CD4-positive, alpha-beta T cell treated with Interleukin-6 for 4 hours (primary cell): Measurements from ENCODE around the gene NUDCD3.

Experiments
- DNase-seq: peaks from one replicate; pipeline ENCODE4 v3.0.0-alpha.2; 2020; ENCODE audit warnings: mixed read lengths

The NUDCD3 gene

DNA sequence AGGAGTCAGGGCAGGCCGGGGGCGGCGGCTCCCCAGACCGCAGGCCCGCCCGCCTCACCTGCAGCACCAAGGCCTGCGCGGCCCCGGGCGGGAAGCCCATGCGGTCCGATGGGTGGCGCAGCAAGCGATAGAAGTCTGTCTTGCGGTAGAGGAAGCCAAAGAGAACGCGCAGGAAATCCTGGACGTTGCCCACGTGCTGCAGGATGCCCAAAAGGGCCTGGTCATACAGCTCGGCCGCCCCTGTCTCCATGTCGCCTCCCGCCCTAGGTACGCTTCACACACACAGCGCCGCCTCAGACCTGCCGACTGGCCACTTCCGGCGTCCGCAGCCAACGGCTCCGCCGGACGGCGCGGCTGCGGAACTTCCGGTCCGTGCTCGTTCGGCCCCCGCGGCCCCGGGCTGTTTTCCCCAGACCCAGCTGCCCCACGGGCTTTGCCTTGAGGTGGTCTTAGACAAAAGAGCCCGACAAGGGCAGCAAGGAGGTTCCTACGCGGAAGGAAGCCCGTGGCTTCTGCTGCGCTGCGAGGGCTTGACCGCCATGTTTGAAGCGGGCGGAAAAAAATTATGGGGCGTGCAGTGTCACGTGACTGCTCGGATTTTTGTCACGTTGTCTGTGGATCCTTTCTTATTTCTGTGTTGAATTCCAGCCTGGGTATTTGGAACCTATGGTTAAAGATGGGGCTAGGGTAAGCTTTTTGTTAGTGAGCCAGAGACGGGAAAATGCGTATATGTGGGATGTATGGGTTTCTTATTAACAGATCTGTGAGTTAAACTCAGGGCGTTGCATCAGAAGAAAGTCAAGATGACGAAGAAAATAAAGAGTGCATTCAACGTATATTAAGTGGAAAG is at the start of gene NUDCD3:
NUDCD3 (minus strand) TSS at position 308 of the 850 bp plus-strand sequence; CDS start at position 250, 58 bp downstream.
- peak; percentile 84 for DNase-seq

DNA sequence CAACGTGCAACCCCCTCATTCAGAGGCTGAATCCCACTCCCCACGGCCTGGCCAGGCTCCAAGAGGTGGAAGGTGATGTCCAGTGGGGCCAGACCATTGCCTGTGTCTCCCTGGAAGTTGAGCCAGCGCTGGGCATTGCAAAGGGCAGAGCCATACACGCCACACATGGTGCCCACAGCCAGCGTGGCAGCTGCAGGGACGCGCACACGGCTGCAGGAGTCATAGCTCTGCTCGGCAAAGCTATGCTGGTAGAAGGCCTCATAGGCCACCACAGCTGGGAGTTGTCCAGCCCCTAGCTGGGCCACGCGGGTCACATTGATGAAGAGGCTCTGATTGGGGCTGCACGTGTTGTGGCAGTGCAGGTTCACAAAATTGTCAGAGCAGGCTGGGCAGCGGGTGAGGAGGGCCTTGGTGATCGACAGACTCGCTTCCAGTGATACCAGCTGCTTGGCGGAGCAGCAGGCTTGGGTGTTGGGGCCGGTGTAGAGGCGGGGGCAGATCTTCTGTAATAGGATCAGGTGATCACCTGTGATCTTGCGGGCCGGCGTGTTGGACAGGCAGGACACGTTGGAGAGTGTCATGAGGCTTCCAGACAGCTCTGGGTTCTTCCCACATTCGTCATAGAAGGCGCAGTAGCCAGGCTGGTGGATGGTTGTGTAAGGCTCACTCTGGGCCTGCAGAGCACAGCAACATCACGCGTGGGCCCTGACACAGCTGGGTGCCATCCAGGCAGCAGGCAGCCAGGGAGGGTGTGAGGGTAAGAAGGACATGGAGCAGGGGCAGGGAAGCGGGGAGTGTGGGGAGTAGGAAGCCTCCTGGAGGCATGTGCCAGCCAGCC is 49.4 kb upstream of the NUDCD3 start:
- no peak for DNase-seq

DNA sequence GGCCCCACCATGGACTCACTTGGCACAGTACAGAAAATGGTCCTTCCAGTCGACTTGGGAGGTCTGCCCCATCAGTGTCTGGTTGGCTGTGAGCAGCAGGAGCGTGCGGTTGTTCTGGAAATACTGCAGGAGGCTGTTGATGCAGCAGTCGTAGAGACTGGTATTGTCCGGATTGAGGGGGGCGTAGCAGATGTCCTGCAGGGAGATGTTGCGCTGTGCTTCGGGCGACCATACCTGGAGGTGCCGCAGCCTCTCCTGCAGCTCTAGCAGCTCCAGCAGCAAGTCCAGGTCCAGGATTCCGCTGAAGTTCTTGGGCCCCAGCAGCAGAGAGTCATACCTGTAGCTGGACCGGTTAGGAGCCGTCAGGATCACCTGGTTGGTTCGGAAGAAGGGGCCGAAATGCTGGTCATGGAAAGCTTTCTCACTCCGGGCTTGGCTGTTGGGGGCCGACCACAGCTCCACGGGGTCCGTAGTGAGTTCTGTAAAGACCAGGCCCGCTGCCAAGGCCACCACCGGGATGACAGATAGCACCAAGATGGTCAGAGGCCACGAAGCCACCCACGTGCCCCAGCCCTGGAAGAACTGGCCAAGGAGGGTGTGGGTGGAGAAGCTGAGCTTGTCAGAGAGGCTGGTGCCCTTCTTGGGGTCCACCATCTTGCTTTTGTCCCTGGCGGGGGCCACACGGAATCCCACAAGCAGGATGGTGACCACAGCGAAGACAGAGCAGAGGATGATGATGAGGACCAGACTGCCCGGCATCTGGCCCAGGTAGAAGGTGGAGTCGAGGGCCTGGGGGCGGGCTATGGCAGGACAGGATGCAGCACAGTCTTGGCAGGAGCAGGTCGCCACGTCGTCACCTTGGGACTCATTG is 48.6 kb upstream of the NUDCD3 start:
- DNase-seq: no peak

DNA sequence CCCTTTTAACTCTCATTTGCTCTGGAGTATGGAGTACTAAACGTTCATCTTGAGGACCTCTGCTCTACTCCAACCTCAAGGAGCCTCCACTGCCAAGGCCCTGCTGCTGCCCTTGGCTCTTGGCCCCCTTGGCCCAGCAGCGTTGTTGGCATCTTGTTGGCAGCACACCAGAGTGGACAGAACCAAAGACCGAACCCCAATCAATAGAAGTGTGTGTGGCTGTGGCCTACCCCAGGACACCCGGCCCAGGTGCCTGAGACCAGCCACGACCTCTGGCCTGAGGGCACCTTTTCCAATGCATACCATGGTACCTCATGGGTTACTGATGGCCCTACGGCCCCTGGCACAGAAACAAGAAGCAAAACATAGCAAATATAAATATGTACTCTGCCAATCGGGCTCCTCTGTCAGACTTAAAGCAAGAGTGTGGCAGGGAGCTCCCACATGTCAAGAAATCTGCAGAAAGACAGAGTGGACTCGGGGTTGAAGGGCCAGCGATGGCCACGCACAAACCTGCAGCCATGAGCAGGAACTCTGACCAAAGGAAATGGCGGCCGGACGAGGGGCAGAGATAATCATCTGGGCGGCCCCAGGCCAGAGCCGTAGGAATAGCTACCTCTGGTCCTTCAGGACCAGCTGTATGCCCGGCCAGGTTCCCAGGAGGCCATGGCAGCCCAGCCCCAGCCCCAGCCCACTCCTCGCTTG is 47.8 kb upstream of the NUDCD3 start:
- DNase-seq: no peak

DNA sequence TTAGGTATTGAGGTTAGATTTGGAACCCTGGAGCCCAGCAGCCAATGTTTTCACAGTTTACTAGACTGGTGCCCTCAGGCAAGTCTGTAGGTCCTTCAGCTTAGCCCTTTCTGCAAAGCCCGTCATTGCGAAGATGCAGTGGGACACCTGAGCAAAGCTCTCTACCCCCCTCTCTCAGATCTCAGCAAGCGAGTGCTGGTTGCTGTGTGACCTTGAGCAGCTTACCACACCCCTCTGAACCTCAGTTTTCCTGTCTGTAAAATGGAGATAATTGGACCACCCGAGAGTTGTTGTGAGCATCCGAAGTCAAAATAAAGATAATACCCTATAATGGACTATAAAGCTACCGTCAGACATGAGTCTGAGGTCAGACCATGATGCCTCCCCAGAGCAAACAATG is 47.0 kb upstream of the NUDCD3 start:
- DNase-seq: no peak

DNA sequence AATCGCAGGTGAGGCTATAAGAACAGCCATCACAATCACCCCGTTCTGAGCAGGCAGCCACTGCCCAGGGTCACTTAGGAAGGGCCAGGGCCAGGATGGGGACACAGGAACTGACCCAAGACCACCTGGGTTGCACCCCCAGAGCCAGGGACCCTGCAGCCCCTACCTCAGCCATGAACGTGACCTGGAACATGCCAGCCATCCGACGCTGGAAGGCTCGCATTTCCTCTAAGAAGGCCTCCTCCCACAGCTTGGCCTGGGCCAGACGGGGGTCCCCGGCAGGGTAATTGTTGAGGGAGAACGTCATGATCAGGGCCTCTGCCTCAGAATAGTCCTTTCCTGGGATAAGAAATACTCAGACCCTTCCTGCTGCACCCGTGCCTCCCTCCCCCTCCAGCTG is 45.6 kb upstream of the NUDCD3 start:
- DNase-seq: no peak

DNA sequence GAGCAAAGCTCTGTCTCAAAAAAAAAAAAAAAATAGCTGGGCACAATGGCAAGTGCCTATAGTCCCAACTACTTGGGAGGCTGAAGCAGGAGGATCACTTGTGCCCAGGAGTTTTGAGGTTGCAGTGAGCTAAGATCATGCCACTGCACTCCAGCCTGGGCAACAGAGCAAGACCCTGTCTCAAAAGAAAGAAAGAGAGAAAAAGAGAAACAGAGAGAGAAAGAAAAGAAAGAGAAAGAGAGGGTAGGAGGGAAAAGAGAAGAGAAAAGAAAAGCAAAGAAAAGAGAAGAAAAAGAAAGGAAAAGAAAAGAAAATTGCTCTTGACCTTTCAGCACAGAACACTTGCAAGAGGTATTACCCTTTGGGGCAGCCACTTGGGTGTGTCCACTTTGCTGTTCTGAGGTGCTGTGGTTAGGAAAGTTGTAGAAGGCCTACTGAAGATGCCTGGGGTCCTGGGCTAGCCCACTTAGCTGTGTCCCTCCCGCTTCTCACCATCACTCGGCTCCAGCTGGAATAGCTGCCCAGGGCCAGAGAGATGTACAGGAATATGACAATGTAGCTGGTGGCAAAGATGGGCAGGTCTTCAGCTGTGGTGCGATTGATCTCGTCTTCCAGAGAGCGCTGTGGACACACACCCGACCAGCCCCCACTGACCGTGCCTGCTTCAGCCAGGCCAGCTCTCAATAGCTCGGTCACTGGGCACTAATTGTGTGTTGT is 45.0 kb upstream of the NUDCD3 start:
- no peak for DNase-seq

DNA sequence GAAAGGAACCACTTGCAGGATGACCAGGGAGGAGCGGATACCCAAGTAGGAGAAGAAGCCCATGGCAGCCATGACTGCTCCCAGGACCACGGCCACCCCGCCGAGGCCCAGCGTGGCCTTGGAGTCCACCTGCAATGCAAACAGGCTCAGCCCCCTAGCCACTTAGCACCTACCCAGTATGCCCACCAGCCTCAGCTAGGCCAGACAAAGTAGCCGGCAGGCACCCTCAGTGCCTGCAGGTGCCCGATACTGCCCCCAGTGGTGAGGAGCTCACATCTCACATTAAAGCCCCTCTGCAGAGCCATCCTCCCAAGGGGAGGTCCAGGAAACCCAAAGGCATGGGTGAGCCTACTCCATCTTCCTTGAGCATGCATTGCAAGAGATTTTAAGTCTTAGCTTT is 44.0 kb upstream of the NUDCD3 start:
- peak; percentile 47 for DNase-seq

DNA sequence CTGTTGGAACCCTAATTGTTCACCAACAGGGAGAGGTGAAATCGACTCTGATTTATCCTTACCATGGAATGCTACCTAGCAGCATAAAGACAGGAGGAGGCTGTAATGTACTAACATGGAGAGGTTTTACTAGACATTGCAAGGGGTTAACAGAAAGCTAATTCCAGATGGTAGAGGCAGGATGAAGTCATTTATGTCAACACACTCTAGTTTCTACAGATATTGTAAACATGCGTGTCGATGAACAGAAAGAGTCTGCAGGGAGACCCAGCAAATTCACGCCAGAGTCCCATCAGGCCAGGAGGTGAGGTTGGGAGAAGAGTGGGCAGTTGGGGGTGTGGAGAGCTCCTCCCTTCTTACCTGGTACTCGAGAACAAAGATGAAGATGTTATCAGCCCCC is 43.6 kb upstream of the NUDCD3 start:
- DNase-seq: no peak

DNA sequence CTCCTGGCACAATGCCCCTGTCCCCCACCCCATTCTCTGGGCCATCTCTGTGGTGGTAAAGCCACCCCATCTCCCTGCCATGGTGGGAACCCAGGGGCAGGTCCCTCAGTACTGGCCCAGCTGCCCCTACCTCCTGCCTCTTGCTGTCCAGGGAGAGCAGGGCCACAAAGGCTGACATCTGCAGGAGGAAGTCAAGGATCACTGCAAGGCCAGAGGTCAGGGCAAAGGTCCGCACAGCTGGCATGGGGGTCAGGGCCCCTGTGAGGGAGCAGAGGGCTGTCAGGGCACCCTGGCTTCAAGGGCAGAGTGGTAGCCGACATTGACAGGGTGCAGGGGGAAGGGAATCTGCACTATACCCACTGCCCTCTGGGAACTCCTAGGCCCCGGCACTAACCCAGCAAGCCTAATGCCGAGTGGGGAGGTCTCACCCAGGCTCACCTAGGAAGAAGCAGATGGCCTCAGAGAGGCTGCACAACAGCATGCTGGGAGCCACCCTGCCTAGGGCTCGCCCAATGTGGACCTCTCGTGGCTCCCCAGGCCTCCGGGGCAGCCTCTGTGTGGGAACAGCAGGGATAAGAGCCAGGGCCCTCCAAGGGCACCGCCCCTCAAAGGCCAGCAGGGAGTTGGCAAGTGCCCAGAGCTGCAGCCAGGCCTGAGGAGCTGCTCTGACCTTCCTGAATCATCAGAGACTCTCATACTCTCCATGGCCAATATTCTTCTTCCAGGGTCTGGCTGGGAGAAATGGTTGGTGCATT is 43.0 kb upstream of the NUDCD3 start:
- no peak for DNase-seq

DNA sequence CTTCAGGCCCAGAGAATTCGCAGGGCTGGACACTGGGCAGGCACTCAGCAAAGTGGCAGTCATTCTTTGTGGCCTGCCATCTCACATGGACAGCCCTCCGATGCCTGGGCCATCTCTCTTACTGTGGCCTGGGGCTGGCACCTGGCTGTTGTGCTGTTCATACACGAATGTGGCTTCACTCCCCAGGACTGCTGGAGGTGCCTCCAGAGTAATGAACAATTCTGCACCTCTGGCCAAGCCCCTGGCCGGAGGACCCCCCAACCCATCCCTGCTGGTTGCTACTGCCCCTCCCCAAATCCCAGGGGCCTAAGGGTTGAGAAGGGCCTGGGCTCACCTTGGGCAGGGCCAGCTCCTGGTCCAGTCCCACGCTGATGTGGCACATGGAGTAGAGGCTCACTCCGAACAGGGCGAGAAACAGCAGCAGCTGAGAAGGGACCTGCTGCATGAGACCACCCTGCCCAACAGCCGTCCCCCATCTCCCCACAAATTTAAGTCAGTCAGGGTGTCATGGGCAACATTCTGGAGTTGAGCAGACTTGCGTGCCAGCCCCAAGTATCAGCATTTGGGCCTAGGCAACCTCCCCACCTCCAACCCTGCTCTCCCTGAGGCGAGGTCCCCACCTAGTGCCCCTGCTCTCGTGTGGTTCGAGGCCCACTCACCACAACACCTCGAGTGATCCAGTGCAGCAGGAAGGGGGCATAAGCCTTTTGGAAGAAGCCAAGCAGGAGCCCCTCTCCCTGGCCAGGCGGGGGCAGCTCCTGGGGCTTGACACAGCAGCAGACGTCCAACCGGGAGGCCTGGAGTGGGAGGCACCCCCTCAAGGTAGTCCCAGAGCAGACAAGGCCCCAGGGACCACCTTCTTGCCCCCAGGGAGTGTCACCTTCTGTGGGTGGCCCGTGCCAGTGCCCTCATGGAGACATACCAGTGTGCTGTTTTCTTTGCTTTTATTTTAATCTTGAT is 41.2 kb upstream of the NUDCD3 start:
- no peak for DNase-seq

DNA sequence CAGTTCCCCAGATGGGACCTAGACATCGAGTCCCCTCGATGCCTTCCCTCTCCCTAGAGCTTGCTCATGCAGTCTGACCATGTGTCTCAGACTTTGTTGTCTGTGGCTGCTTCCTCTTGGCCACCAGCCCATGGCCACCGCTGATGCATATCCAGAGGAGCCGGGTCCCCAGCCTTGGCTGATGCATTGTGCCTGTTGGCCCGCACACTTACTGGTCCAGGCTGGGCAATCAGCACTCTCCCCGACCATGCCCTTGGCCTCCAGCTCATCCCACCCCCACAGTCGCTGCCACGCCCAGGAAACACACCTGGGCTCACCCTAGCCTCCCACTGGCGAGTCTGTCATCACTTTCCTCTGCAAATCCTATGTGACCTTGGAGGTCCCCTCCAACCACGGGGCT is 40.5 kb upstream of the NUDCD3 start:
- DNase-seq: no peak

DNA sequence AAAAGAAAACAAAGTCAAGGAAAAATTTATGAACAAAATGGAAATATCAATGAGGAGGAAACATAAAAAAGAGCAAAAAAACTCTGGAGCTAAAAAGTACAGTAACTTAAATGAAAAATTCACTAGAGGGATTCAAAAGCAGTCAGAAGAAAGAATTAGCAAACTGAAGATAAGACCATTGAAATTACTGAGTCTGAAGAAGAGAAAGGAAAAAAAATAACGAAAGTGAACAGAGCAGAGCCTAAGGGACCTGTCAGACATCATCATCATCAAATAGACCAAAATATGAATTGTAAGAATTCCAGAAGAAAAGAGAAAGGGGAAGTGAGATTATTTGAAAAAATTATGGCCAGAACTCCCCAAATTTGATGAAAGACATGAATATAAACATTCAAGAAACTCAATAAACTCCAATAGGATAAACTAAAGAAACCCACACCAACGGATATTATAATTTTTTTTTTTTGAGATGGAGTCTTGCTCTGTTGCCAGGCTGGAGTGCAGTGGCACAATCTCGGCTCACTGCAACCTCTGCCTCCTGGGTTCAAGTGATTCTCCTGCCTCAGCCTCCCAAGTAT is 34.4 kb upstream of the NUDCD3 start:
- DNase-seq: no peak

DNA sequence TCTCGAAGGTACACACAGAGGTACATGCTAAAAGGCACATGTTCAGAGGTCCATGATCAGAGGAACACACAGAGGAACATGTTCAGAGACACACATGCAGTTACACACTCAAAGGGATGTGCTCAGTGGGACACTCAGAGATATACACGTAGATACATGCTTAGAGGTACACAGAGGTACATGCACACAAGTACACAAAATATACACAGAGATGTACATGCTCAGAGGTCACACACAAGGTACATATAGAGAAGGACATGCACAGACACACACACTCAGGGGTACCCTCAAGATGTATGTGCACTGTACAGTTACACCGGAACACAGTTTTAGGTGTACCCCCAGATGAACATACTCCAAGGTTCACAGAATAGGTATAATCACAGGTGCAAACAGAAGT is 31.9 kb upstream of the NUDCD3 start:
- no peak for DNase-seq

DNA sequence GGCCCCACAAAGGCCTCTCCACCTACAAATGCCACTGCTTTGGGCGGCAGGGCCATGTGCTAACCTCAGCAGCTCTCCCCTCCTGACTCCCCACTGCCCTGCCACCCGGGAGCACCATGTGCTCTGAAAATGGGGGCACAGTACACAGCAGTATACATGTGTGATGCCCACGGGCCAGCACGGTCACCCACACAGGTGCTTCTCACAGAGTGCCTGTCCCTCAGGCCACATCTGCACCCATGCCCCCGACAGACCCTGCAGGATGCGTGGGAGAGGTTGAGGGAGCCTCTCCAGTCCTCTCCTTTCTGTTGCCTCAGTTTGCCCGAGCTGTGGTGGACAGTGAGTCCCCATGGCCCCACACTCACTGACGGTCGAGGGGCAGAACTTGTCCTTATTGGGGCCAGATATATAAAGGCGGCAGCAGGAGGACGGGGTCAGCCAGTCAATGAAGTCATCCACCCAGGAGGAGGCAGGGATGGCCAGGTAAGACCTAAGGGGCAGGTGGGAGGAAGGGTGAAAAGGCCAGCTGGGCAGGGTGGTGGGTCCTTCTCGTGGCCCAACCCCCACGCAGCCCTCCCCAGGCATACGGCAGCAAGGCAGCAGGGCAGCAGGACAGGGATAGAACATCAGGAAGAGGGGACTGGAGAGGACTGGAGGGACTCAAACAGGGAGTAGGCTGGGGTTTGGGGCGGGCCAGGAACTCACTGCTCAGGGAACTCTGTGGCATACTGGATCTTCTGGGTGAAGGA is 31.1 kb upstream of the NUDCD3 start:
- DNase-seq: no peak

DNA sequence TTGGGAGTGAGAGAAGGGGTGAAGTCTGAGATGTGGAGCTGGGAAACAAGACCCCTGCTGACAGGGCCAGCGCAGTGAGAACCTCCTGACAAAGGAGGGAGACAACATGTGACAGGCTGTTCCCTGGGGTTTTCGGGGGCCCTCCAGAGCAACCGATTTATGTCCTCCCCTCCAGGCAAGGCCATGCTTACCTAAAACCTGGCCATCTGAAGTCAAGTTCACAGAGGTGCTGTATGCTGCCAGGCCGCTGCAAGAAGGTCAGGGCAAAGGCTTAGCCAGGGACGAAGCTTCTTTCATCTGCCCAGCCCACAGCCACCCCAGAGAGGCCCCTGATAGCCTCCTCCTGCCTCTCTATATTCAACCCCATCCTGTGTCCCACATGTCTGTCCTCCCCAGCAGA is 30.1 kb upstream of the NUDCD3 start:
- DNase-seq: no peak

DNA sequence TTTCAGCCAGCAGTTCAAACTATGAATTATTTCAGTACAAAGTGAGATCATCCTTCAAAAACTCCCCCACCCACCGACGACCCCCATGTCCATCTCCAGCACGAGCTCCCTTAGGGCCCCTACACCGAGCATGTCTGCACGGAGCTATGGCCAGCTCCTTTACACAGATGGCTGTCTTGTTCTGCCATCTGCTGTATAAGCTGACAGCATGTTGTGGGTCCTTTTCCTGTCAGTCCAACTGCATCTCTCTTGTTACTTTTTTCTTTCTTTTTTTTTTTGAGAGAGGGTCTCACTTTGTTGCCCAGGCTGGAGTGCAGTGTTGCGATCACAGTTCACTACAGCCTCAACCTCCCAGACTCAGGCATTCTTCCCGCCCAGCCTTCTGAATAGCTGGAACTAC is 29.1 kb upstream of the NUDCD3 start:
- no peak for DNase-seq

DNA sequence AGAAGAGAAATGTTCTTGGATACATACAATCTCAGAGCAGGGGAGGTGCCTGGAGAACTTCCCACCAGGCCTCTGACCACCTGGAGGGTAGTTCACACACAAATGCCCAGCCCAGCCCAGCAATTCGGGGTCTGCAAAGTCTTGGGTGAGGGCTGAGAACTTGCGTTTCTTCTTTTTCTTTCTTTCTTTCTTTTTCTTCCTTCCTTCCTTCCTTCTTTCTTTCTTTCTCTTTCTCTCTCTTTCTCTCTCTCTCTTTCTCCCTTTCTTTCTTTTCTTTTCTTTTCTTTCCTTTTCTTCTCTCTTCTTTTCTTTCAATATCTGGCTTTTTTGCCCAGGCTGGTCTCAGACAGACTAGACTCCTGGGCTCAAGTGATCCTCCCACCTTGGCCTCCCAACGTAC is 28.3 kb upstream of the NUDCD3 start:
- DNase-seq: no peak

DNA sequence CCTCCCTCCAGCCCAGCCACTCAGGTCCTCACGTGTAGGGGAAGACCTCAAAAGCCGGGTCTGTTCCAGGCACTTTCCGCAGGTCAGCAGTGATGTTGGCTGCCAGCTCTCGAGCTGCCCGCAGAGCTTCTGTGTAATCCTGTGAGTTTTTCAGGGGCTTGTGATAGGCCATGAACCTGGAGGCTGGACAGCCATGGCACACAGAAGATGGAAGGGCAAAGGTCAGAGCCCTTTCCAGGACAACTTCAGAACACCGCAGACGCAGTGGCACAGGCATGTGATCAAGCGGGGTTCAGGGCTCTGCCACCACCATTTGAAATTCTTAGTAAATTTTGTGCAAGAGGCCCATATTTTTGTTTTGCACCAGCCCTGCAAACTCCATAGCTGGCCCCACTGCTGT is 26.7 kb upstream of the NUDCD3 start:
- no peak for DNase-seq
